ENCODE measurements around the gene STK32C.

- TF ChIP-seq, protein P1, sequence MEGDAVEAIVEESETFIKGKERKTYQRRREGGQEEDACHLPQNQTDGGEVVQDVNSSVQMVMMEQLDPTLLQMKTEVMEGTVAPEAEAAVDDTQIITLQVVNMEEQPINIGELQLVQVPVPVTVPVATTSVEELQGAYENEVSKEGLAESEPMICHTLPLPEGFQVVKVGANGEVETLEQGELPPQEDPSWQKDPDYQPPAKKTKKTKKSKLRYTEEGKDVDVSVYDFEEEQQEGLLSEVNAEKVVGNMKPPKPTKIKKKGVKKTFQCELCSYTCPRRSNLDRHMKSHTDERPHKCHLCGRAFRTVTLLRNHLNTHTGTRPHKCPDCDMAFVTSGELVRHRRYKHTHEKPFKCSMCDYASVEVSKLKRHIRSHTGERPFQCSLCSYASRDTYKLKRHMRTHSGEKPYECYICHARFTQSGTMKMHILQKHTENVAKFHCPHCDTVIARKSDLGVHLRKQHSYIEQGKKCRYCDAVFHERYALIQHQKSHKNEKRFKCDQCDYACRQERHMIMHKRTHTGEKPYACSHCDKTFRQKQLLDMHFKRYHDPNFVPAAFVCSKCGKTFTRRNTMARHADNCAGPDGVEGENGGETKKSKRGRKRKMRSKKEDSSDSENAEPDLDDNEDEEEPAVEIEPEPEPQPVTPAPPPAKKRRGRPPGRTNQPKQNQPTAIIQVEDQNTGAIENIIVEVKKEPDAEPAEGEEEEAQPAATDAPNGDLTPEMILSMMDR (IDR thresholded peaks at IDR 0.05 in 4 of 5, conservative IDR thresholded peaks at IDR 0.05 in 1 of 5): no peak
- no peak for TF ChIP-seq POLR2A (IDR thresholded peaks at IDR 0.05)
Measured at GRCh38 chr10:132230557-132231210, 77.1 kb downstream of the STK32C start.

All from gastrocnemius medialis (tissue), 4 donors.